Measurements from ENCODE around the gene CMIP.

CMIP gene

DNA sequence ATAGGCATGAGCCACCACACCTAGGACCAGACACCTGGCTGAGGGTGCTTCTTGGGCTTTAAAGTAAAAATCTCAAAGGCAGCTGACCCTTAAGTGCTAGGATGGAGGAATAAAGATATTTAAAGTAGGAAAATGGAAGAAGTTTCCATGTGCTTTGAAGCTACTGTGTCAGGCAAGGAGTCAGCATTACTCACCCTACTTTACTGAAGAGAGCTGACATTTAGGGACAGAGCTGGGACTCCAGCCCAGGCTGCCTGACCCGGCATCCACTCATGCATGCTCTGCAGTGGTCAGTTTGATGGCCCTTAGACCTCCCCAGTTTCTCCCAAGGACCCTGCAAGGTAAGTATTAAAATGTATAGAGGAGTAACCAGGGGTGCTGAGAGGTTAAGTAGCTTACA, 209.7 kb downstream of the CMIP start:
- no peak overlapping the region for H2AFZ ChIP-seq (ENCODE audit: low read length)
- no peaks in the 10 kb centered on the region for H3K9me2 ChIP-seq (replicated peaks; ENCODE audit: low read depth, low read length)
- no peak overlapping the region for H3K4me2 ChIP-seq (ENCODE audit: low read depth, low read length, poor library complexity, severe bottlenecking)
- H3K9me3 ChIP-seq (ENCODE audit: insufficient read depth, low read depth, low read length), result no peaks in the 10 kb centered on the region
- H3K36me3 ChIP-seq (ENCODE audit: insufficient read depth, low read length), result peaks cover 52% of the 10 kb centered on the region; the same call in 1 of the 2 replicates
- TF ChIP-seq EZH2phosphoT487 (IDR thresholded peaks at IDR 0.05; ENCODE audit: borderline replicate concordance) (no peak), CTCF (conservative IDR thresholded peaks at IDR 0.05; ENCODE audit: low read length) (no peak)
- no peaks in the 10 kb centered on the region for H3K79me2 ChIP-seq (ENCODE audit: insufficient read depth, low read length)
- no peaks in the 10 kb centered on the region for H3K4me1 ChIP-seq (ENCODE audit: insufficient read depth, low read length, poor library complexity, severe bottlenecking)
- H3F3A ChIP-seq (ENCODE audit: low read depth), result no peaks in the 10 kb centered on the region
- no peaks in the 10 kb centered on the region for H4K20me1 ChIP-seq (ENCODE audit: insufficient read depth, low read length, poor library complexity, severe bottlenecking)
- no peak overlapping the region for H3K4me3 ChIP-seq (ENCODE audit: low read length, poor library complexity, severe bottlenecking)
- no peak overlapping the region for H3K9ac ChIP-seq (ENCODE audit: low read depth, low read length, poor library complexity, severe bottlenecking)
- H3K27me3 ChIP-seq (ENCODE audit: insufficient read depth, low read length, poor library complexity, severe bottlenecking), result no peaks in the 10 kb centered on the region

GRCh38 chr16:81655469-81656162, 211.0 kb downstream of the CMIP start:
- peaks cover 58% of the 10 kb centered on the region; the same call in 1 of the 2 replicates for H3K36me3 ChIP-seq (ENCODE audit: insufficient read depth, low read length)
- H3K4me3 ChIP-seq (ENCODE audit: low read length, poor library complexity, severe bottlenecking), result no peak overlapping the region
- no peak overlapping the region for H2AFZ ChIP-seq (ENCODE audit: low read length)
- TF ChIP-seq EZH2phosphoT487 (IDR thresholded peaks at IDR 0.05; ENCODE audit: borderline replicate concordance) (no peak), CTCF (conservative IDR thresholded peaks at IDR 0.05; ENCODE audit: low read length) (no peak)
- no peaks in the 10 kb centered on the region for H3K9me3 ChIP-seq (ENCODE audit: insufficient read depth, low read depth, low read length)
- no peaks in the 10 kb centered on the region for H3K4me1 ChIP-seq (ENCODE audit: insufficient read depth, low read length, poor library complexity, severe bottlenecking)
- no peaks in the 10 kb centered on the region for H4K20me1 ChIP-seq (ENCODE audit: insufficient read depth, low read length, poor library complexity, severe bottlenecking)
- H3K9ac ChIP-seq (ENCODE audit: low read depth, low read length, poor library complexity, severe bottlenecking), result no peak overlapping the region
- H3K79me2 ChIP-seq (ENCODE audit: insufficient read depth, low read length), result no peaks in the 10 kb centered on the region
- H3F3A ChIP-seq (ENCODE audit: low read depth), result no peaks in the 10 kb centered on the region
- H3K4me2 ChIP-seq (ENCODE audit: low read depth, low read length, poor library complexity, severe bottlenecking), result no peak overlapping the region
- no peaks in the 10 kb centered on the region for H3K9me2 ChIP-seq (replicated peaks; ENCODE audit: low read depth, low read length)
- no peaks in the 10 kb centered on the region for H3K27me3 ChIP-seq (ENCODE audit: insufficient read depth, low read length, poor library complexity, severe bottlenecking)

DNA sequence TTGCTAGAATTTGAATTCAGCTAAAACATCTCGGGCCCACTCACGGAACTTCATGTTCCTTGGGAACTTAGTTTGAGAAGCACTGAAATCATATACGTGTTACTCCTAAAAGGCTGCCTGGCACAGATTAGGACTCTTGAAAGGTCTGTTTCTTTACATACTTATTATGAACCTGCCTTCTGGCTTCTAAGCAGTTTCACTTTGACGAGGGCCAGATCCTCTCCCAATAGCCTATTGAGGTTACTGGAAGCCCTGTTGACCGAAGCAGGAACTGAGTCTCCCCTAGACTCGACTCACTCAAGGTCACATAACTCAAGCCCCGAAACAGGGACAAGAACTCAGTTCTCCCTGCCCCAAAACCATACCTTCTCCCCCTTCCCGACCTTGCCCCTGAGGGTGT, 212.6 kb downstream of the CMIP start:
- H3K4me1 ChIP-seq (ENCODE audit: insufficient read depth, low read length, poor library complexity, severe bottlenecking), result no peaks in the 10 kb centered on the region
- no peaks in the 10 kb centered on the region for H3K9me2 ChIP-seq (replicated peaks; ENCODE audit: low read depth, low read length)
- H4K20me1 ChIP-seq (ENCODE audit: insufficient read depth, low read length, poor library complexity, severe bottlenecking), result no peaks in the 10 kb centered on the region
- H3K9ac ChIP-seq (ENCODE audit: low read depth, low read length, poor library complexity, severe bottlenecking), result no peak overlapping the region
- no peak overlapping the region for H3K4me2 ChIP-seq (ENCODE audit: low read depth, low read length, poor library complexity, severe bottlenecking)
- no peaks in the 10 kb centered on the region for H3K27me3 ChIP-seq (ENCODE audit: insufficient read depth, low read length, poor library complexity, severe bottlenecking)
- no peak overlapping the region for H2AFZ ChIP-seq (ENCODE audit: low read length)
- H3K36me3 ChIP-seq (ENCODE audit: insufficient read depth, low read length), result peaks cover 69% of the 10 kb centered on the region; the same call in 1 of the 2 replicates
- H3K4me3 ChIP-seq (ENCODE audit: low read length, poor library complexity, severe bottlenecking), result no peak overlapping the region
- H3K9me3 ChIP-seq (ENCODE audit: insufficient read depth, low read depth, low read length), result no peaks in the 10 kb centered on the region
- H3K79me2 ChIP-seq (ENCODE audit: insufficient read depth, low read length), result no peaks in the 10 kb centered on the region
- no peak for TF ChIP-seq EZH2phosphoT487 (IDR thresholded peaks at IDR 0.05; ENCODE audit: borderline replicate concordance)
- TF ChIP-seq CTCF (conservative IDR thresholded peaks at IDR 0.05; ENCODE audit: low read length), result no peak
- no peaks in the 10 kb centered on the region for H3F3A ChIP-seq (ENCODE audit: low read depth)

All from Loucy (cell line).